Measurements from ENCODE around the gene ALOXE3.

- peak; percentile 56 for TF ChIP-seq CTCF (IDR thresholded peaks at IDR 0.05)
- TF ChIP-seq ZFX (IDR thresholded peaks at IDR 0.05; ENCODE audit: borderline replicate concordance) = no peak
Measured at GRCh38 chr17:8121681-8122421, 3.5 kb upstream of the ALOXE3 start.

All from 22Rv1 (cell line).